T-helper 2 cell treated with Interferon-gamma antibody and Interleukin-4, amounts not matched to agents 100 ng/mL and 5 ng/mL, for 36 hours (primary cell): ENCODE results near the gene INSM2. TPM values are rescaled to one million over a fixed set of nuclear protein-coding genes. Genes with fewer than 3 reads are reported as not detected.

Source experiments
- intact Hi-C: fragments of 100-400 bp; cut with micrococcal nuclease; formaldehyde crosslinking; loops from one replicate; pipeline ENCODE4 v1.15.1; 2023
- total RNA-seq: library from RNA; stranded (reverse); gene quantifications from 2 replicates; pipeline ENCODE4 v1.2.3, GENCODE V29; 2022

Gene INSM2, protein sequence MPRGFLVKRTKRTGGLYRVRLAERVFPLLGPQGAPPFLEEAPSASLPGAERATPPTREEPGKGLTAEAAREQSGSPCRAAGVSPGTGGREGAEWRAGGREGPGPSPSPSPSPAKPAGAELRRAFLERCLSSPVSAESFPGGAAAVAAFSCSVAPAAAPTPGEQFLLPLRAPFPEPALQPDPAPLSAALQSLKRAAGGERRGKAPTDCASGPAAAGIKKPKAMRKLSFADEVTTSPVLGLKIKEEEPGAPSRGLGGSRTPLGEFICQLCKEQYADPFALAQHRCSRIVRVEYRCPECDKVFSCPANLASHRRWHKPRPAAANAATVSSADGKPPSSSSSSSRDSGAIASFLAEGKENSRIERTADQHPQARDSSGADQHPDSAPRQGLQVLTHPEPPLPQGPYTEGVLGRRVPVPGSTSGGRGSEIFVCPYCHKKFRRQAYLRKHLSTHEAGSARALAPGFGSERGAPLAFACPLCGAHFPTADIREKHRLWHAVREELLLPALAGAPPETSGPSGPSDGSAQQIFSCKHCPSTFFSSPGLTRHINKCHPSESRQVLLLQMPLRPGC
- total RNA-seq, result not detected in 2 replicates

DNA sequence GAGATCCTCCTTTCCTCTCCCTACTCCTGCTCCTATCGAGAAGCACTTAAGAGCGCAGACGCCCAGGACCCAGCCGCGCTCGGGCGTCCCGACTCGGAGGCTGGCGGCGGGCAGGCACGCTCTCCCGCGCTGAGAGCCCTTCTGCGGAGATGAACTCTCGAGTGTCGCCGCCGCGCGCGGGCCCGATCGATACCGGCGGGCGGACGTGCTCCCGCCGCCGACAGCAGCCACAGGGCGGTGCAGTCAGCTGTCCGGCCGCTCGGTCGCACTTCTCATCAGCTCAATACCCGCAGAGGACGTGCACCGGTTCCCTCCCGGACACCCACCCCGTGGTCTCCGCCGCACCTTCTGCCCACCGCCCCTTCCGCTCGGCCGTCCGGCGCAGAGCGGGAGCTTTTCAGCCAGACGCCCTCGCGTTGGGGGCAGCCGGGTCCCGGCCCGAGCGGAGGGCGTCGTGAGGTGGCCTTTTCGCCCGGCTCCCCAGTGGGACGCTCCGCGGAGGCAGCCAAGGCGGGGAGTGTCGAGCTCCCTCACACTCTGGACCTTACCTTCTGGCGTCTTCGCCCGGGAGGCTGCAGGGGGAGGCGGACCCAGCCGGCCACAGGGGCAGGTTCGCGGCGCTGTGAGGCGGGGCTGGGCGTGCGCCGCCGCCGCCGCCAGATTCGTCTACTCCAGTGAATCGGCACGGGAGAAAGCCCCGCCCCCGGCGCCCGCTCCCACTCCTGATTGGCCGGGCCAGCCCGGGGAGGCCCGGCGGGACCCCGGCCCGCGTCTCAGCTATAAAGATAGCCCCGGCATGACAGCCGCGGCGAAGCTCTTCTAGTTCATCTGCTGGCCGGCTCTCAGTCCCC is at the start of gene INSM2:
Gene INSM2, plus strand, starts transcription at position 808 of the 851 bp plus-strand sequence. CDS start 89 bp downstream, outside the sequence.
- intact Hi-C loops, result no loop called here

DNA sequence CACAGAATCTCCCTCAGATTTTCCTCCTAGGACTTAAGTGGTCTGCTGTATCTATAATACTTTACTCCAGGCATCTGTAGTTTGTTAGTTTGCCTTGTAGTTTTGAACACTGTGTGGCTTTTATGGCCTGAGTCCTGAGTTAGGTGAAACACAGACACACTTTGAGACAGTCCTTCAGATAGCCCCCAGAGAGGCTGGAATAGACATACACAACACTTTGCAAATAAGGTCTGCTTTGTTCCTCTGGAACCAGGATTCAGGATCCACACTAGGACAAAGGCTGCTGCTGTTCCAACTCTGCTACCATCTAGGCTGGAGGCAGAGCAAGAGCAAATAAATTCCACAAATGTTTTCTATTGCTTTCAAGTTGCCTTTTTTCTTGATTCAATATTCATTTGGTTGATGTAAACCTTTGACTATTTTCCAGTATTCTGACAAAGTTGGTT is 41.4 kb upstream of the INSM2 start:
- intact Hi-C loops, result no loop called here

DNA sequence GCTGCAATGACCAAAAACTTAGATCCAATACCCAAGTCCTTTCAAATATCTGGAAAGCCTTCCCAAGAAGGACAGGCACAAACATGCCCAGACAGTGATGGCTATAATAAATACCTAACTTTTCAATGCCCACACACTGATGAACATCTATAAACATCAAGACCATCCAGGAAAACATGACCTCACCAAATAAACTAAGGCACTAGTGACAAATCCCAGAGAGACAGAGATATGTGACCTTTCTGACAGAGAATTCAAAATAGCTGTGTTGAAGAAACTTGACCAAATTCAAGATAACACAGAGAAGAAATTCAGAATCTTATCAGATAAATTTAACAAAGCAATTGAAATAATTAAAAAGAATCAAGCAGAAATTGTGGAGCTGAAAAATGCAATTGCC is 38.7 kb upstream of the INSM2 start:
- intact Hi-C loops, result no loop called here

DNA sequence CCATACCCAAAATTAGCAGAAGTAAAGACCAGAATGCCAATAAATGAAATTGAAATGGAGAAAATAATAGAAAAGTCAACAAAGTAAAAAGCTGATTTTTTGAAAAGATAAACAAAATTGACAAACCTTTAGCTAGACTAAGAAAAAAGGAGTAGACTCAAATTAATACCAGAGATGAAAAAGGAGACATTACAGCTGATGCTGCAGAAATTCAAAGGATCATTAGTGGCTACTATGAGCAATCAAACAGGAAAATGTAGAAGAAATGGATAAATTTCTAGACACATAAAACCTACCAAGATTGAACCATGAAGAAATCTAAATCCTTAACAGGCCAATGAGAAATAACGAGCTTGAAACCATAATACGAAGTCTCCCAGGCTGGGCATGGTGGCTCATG is 34.8 kb upstream of the INSM2 start:
- intact Hi-C loops, result no loop called here

DNA sequence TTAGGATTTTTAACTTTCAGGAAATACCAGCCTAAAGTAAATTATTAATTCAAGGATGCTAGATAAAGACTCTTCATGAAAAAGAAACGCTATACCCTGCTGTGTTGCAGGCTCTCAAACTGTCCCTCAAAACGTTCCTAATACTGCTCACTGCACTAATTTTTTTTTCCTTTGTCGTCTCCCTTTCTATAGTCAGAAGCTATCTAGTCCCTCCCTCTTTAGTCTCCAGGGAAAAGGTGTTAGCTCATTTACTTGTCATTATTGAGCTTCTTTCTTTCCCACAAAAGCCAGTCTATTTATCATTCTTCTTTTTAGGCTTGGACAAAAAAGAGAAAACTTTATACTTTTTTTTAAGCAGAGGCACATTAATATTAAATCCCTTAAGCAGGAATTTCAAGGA is 30.3 kb upstream of the INSM2 start:
- intact Hi-C loops, result no loop called here

DNA sequence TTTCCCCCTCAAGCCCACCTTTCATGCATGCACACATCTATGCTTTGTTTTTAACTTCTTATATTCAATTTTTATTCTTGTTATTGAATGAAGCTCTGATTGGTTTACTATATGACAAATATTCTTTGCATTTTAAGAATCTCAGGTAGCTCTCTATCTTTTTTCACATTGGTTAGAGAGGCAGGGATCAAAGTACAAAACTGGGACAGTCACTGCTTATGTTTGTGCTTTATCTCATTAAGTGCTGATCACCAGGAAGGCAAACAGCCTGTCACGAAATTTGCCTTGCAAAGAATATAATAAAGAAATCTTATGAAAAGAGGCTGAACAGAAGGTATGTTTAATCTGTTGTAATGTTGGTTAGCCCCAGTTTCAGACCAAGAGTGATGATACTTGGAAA is 29.7 kb upstream of the INSM2 start:
- intact Hi-C loops, result no loop called here

DNA sequence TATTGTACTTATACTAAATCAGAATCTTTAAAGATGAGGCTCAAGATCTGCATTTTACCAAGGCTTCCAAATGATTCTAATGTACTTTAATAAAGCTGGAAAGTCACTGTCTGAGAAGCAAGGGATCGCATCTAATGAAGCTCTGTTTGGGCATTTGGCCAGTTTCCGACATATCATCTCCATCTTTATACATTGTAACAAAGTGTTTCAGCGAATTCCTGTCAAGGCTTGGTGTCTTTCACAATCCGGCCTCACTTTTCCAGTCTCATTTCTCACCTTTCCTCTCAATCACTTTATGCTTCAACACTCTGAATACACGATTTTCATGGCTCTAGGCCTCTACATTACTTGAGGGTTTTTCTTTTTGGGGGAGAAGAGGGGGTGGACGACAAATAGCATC is 27.5 kb upstream of the INSM2 start:
- intact Hi-C loops, result no loop called here

DNA sequence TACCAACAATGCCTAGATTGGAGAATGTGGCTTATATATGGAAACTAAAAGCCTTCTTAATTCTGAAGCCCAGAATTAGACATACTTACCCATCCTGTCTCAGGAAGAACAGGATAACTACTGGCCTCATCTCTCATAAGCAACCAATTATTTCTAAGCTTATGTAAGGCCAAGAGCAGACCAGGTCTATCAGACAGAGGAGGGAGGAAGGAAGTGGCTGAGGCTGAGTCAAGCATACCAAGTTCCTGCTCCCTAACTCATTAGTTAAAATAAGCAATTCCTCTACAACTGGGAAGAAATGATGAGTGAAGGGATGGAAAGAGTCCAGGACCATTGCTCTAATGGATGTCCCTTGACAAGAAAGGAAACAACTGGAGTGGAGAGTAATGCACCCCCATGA is 27.0 kb upstream of the INSM2 start:
- intact Hi-C loops, result no loop called here

DNA sequence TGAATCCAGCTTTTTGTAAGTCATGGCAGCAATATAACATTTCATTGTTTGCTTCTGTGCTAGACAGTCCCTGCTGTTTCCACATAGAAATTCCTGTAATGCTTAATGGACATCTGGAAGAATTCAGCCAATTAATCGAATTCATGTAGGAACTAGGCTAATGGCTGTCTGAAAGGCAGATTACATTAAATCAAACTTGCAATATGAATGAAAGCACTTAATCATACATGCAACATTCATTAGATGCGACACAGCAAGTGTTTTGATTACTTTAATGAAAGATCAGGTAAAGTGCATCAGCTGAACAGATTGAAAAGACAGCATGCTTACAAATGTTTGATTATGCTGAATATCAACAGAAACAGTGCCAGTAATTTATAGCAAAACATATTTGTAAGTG is 24.1 kb upstream of the INSM2 start:
- intact Hi-C loops, result no loop called here

DNA sequence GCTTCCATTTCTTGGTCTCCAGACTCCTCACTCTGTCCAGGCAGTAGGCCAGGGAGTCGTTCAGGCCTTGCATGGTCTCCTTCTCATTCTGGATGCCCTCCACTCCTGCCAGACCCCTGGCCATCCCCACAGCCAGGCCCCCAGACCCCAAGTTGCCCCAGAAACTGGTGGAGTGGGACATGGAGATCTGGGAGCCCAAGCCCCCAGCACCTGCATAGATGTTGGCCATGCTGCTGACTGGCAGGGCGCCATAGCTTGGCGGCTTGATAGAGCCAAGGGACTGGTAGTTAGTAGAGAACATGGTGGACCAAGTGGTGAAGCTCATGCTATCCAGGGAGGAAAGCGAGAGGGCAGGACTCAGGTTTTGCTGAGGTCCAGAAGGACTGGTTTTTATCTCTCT is 21.2 kb upstream of the INSM2 start:
- intact Hi-C loops, result no loop called here

DNA sequence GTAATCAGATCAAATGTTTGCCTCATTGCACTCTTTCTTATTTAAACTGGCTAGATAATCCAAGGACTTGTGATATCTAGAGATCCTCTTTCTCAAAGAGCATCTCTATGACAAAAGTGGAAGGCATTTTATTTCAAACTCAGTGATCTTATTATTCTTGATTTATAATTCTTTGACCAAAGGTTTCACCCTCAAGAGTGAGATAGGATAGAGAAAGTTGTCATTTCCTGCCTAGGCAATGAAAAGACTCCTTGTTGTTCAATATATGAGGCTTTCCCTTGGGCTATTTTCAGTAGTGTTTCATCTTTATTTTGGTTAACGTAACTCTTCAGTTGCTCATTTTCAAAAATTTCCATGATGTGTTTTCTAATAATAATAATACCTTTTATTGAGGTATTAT is 18.0 kb upstream of the INSM2 start:
- intact Hi-C loops, result no loop called here

DNA sequence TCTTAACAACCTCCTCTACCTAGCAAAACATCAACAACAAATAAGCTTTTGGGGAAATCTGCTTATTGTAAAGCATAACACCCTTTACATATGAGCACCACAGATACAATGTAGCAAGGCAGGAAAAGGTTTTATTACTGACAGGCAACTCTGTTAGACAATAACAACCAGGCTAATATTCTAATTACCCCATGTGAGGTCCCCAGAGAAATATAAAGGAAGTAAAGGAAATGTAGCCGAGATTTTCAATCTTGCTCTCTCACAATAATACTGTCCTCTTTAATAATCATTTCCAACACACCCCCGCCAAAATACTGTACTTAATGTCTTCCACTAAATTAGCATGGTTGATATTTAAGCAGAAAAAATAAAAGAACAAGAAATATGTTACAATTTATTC is 14.0 kb upstream of the INSM2 start:
- intact Hi-C loops, result no loop called here

DNA sequence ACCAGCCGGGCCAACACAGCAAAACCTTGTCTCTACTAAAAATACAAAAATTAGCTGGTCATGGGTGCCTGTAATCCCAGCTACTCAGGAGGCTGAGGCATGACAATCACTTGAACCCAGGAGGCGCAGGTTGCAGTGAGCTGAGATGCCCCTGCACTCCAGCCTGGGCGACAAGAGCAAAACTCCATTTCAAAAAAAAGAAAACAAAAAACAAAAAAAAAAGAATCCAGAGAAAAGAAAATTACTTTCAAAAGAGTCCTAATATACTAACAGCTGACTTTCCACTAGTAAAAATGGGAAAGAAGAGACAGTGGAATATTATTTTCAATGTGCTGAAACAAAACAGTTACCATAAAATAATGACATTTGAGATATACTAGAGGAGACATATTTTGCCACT is 8.3 kb upstream of the INSM2 start:
- intact Hi-C loops, result no loop called here

DNA sequence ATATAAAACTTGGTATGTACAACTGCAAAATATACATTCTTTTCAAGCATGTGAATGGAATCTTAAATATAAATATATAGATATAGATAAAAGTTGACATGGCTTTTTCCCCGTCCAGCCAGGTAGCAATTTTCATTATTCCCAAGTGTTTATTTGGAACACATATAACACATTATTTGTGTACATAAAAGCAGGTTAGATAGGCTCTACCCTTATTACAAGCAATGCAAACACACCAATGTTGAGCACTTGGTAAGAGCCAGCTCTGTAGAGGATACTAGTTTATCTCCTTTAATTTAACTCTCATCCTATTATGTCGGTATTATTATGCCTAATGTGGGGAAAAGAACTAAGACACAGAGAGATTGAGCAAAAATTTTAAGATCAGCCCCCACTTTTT is 7.0 kb upstream of the INSM2 start:
- intact Hi-C loops, result no loop called here

DNA sequence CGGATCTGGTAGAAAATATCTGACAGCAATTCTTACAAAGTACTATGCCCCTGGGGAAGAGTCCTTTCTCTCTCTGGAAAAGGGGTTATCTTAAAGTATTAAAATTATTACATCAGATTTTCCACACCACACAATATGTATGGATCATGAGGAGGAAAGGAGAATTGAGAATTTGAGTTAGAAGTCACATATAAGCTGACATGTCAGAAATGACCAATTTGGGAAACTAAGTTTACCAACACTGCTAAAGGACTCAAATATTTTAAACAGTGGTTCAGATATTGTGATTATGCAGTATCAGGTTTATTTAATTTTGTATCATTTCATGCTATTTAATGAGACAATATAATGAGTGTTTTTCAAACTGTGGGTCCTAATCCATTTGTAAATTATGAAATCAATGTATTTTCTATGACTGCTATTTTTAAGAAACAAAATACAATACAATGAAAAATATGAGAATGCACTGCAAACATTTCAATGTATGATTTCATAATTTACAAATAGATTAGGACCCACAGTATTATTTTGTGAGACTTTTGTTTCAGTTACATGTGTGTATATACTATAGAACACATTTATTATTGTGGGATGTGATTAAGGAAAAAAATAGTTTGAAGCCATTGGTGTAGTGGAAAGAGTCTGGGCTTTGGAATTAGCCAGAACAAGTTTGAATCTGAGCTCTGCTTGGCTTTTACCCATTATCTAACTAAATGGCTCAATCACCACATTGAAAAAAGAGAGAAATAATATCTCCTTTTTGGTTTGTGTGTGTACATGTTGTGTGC is 1.8 kb upstream of the INSM2 start:
- intact Hi-C loops, result no loop called here

DNA sequence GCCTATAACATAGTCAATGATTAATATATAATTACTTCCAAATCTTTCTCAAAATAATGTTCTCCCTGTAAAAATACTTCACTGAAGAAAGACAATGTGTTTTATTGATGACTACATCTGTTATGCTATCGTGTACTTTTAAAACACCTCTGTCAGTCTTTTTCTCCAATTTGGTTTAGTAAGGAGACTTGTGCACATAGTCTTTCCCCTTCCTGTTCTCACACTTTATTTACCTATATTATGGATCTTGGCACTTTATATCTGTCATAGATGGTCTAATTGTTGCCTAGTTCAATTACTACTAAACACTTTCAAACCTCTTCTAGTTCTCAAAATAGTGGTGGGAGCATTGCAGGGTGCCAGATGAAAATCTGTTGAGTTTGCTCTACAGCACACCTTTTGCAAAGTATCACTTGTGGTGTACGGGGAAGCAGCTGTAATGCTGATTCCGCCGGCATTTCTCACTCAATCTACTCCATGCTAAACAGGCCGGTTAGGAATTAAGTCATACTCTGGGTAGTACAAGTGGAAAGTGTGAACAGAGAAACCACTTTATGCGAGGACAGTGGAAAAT is 1.1 kb upstream of the INSM2 start:
- intact Hi-C loops, result no loop called here

DNA sequence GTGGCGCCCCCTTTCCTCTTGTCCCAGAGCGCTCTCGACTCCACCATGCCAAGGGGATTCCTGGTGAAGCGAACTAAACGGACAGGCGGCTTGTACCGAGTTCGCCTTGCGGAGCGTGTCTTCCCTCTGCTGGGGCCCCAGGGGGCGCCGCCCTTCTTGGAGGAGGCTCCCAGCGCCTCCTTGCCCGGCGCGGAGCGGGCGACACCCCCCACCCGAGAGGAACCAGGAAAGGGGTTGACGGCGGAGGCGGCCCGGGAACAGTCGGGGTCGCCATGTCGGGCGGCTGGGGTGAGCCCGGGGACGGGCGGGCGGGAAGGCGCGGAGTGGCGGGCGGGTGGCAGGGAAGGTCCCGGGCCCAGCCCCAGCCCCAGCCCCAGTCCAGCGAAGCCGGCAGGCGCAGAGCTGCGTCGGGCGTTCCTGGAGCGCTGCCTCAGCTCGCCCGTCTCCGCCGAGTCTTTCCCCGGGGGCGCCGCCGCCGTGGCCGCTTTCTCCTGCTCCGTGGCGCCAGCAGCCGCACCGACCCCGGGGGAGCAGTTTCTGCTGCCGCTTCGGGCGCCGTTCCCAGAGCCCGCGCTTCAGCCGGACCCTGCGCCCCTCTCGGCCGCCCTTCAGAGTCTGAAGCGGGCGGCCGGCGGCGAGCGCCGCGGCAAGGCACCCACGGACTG is 376 bp downstream of the INSM2 start:
- intact Hi-C loops, result no loop called here

DNA sequence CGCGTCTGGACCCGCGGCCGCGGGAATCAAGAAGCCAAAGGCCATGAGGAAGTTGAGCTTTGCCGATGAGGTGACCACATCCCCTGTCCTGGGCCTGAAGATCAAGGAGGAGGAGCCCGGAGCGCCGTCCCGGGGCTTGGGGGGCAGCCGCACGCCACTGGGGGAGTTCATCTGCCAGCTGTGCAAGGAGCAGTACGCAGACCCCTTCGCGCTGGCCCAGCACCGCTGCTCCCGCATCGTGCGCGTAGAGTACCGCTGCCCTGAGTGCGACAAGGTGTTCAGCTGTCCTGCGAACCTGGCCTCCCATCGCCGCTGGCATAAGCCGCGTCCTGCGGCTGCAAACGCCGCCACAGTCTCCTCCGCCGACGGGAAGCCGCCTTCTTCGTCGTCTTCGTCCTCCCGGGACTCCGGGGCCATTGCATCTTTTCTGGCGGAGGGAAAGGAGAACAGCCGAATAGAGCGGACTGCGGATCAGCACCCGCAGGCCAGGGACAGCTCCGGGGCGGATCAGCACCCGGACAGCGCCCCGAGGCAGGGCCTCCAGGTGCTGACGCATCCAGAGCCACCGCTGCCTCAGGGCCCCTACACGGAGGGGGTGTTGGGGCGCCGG is 1.0 kb downstream of the INSM2 start:
- intact Hi-C loops, result loop anchor here (1.0 kb wide), 1 partner anchor 274 kb away; the partner anchor contains the start of gene RALGAPA1

DNA sequence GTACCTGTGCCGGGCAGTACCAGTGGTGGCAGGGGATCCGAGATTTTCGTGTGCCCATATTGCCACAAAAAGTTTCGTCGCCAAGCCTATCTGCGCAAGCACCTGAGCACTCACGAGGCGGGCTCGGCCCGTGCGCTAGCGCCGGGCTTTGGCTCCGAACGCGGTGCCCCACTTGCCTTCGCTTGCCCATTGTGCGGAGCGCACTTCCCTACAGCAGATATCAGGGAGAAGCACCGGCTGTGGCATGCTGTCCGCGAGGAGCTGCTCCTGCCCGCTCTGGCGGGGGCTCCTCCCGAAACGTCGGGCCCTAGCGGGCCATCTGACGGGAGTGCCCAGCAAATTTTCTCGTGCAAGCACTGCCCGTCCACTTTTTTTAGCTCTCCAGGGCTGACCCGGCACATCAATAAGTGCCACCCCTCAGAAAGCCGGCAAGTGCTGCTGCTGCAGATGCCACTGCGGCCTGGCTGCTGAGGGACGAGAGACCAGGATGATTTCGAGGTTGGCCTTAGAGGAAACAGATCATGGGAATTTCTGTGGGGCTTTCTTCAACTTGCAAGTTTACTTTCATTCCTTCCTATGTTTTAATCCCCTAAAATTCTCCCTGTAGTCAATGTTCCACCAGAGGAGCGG is 1.6 kb downstream of the INSM2 start:
- intact Hi-C loops, result loop anchor here (1.0 kb wide), 1 partner anchor 274 kb away; the partner anchor contains the start of gene RALGAPA1
